GM12878 (cell line): ENCODE results near the gene NSD2.

ENCODE experiments used
- CBX3 ChIP-seq: fragments of 200-600 bp; sonication (generic); IDR thresholded peaks from 2 replicates; pipeline ENCODE4 v1.6.1; 2016; ENCODE audit warnings: low read depth, borderline replicate concordance
- LARP7 ChIP-seq: fragments of 450-650 bp; IDR thresholded peaks from 2 replicates; pipeline ENCODE4 v1.6.1; 2017; ENCODE audit warnings: mild to moderate bottlenecking
- TF ChIP-seq, protein P1 (sequence below), 3 experiments: IDR thresholded peaks in 2 of 3; conservative IDR thresholded peaks in 1 of 3; 2 replicates each; pipeline ENCODE4 v1.5.1; 2011; ENCODE audit warnings: low read depth in 3 of 3, low read length in 3 of 3, mild to moderate bottlenecking in 3 of 3, control low read depth in 2 of 3, moderate library complexity in 2 of 3, inconsistent platforms in 1 of 3, mixed read lengths in 1 of 3; ENCODE audit not compliant: control insufficient read depth in 2 of 3, insufficient read depth in 1 of 3; ENCODE audit errors: extremely low read depth in 1 of 3
- TF ChIP-seq, protein P2 (sequence below): IDR thresholded peaks from 2 replicates; pipeline ENCODE4 v1.6.1; 2012; ENCODE audit warnings: low read depth, low read length, improper control_type of control experiment

DNA sequence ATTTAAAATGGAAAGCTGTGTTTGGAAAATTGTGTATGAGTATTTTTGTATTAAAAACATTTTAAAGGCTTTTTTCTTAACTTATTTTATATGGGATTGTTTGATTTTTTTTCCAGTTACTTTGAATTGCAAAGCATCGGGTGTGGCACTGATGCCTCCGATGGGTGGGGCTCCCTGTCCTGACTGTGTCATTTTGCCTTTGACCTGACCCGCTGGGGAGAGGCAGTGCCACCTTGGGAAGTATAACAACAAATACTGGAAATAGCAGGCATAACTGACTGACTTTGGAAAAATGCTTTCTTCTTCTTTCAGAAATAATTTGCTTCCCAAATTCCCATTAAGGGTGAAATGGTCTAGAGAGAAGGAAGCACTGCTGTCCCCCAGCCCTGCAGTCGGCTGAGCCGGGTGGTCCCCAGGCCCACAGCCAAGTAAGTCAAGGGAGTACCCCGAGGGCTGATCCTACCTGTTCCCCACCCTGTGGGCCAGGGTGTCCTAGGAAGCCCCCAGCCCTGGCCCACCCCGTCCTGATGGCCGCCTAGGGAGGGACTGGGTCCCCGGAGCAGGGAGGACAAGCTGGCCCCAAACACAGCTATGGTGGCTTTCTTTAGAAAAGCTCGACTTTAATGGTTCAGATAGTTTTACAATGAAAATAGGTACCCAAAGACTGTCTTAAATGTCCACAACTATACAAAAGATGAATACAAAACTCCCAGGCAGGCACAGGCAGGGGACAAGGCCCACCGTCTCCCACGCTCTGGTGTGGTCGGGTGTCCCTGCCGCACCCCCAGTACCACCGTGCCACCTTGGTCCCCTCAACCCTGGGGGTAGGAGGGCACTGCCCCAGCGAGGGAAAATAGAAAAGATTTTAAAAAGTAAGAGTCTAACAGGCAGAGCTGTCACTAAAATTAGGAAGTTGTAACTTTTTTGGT is 111.2 kb downstream of the NSD2 start:
- no peak for TF ChIP-seq CBX3
- TF ChIP-seq LARP7: no peak
- TF ChIP-seq, protein P1, sequence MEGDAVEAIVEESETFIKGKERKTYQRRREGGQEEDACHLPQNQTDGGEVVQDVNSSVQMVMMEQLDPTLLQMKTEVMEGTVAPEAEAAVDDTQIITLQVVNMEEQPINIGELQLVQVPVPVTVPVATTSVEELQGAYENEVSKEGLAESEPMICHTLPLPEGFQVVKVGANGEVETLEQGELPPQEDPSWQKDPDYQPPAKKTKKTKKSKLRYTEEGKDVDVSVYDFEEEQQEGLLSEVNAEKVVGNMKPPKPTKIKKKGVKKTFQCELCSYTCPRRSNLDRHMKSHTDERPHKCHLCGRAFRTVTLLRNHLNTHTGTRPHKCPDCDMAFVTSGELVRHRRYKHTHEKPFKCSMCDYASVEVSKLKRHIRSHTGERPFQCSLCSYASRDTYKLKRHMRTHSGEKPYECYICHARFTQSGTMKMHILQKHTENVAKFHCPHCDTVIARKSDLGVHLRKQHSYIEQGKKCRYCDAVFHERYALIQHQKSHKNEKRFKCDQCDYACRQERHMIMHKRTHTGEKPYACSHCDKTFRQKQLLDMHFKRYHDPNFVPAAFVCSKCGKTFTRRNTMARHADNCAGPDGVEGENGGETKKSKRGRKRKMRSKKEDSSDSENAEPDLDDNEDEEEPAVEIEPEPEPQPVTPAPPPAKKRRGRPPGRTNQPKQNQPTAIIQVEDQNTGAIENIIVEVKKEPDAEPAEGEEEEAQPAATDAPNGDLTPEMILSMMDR (IDR thresholded peaks at IDR 0.05 in 2 of 3, conservative IDR thresholded peaks at IDR 0.05 in 1 of 3; ENCODE audit: control insufficient read depth in 2 of 3, extremely low read depth in 1 of 3, insufficient read depth in 1 of 3, low read depth in 3 of 3, low read length in 3 of 3): no peak
- TF ChIP-seq, protein P2, sequence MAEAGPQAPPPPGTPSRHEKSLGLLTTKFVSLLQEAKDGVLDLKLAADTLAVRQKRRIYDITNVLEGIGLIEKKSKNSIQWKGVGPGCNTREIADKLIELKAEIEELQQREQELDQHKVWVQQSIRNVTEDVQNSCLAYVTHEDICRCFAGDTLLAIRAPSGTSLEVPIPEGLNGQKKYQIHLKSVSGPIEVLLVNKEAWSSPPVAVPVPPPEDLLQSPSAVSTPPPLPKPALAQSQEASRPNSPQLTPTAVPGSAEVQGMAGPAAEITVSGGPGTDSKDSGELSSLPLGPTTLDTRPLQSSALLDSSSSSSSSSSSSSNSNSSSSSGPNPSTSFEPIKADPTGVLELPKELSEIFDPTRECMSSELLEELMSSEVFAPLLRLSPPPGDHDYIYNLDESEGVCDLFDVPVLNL: no peak
